ENCODE measurements around the gene GRPEL1.

GRCh38 chr4:7073526-7074390, 5.9 kb upstream of the GRPEL1 start:
- TF ChIP-seq CEBPB (IDR thresholded peaks at IDR 0.05; ENCODE audit: low read depth, low read length) (no peak), POLR2A (IDR thresholded peaks at IDR 0.05; ENCODE audit: low read depth, low read length) (no peak), MAZ (IDR thresholded peaks at IDR 0.05; ENCODE audit: borderline replicate concordance, low read depth, low read length) (no peak), RAD21 (IDR thresholded peaks at IDR 0.05; ENCODE audit: low read length) (no peak), RFX5 (IDR thresholded peaks at IDR 0.05; ENCODE audit: low read depth, low read length) (no peak), BHLHE40 (IDR thresholded peaks at IDR 0.05; ENCODE audit: low read depth, low read length) (no peak), NFE2L2 (IDR thresholded peaks at IDR 0.05; ENCODE audit: low read depth, low read length) (no peak)
- TF ChIP-seq, protein P1, sequence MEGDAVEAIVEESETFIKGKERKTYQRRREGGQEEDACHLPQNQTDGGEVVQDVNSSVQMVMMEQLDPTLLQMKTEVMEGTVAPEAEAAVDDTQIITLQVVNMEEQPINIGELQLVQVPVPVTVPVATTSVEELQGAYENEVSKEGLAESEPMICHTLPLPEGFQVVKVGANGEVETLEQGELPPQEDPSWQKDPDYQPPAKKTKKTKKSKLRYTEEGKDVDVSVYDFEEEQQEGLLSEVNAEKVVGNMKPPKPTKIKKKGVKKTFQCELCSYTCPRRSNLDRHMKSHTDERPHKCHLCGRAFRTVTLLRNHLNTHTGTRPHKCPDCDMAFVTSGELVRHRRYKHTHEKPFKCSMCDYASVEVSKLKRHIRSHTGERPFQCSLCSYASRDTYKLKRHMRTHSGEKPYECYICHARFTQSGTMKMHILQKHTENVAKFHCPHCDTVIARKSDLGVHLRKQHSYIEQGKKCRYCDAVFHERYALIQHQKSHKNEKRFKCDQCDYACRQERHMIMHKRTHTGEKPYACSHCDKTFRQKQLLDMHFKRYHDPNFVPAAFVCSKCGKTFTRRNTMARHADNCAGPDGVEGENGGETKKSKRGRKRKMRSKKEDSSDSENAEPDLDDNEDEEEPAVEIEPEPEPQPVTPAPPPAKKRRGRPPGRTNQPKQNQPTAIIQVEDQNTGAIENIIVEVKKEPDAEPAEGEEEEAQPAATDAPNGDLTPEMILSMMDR (conservative IDR thresholded peaks at IDR 0.05; ENCODE audit: low read depth, low read length), result no peak
- TF ChIP-seq, protein P2, sequence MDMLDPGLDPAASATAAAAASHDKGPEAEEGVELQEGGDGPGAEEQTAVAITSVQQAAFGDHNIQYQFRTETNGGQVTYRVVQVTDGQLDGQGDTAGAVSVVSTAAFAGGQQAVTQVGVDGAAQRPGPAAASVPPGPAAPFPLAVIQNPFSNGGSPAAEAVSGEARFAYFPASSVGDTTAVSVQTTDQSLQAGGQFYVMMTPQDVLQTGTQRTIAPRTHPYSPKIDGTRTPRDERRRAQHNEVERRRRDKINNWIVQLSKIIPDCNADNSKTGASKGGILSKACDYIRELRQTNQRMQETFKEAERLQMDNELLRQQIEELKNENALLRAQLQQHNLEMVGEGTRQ (IDR thresholded peaks at IDR 0.05; ENCODE audit: low read depth, low read length), result peak; percentile 96

Data from IMR-90 (cell line).